Peyer's patch (tissue), 4 donors: ENCODE measurements around the gene ZNF669. TPM values are rescaled to one million over a fixed set of nuclear protein-coding genes. Genes with fewer than 3 reads are reported as not detected.
A peak's percentile ranks its signal among the peaks of the same experiment; 100 is the strongest.
"Not testable (repeated sequence)": the region's sequence is repeated elsewhere in the genome, so short reads cannot be mapped to it uniquely, and the experiment has no call there.

Source experiments
- DNase-seq, 3 donors: peaks; one replicate each; pipeline ENCODE4 v3.0.0-alpha.2; 2017 to 2019
- H3K27ac ChIP-seq, 4 donors: fragments of 200-600 bp; sonication (generic); one replicate each; pipeline ENCODE4 v1.5.1; 2016 to 2019
- H3K27me3 ChIP-seq, 2 donors: fragments of 200-600 bp; sonication (generic); one replicate each; pipeline ENCODE4 v1.5.1; 2019
- H3K36me3 ChIP-seq, 3 donors: fragments of 200-600 bp; sonication (generic); one replicate each; pipeline ENCODE4 v1.5.1; 2016 to 2019
- H3K4me1 ChIP-seq, 4 donors: fragments of 200-600 bp; sonication (generic); one replicate each; pipeline ENCODE4 v1.5.1; 2016 to 2019
- H3K4me3 ChIP-seq, 4 donors: fragments of 200-600 bp; sonication (generic); 1 replicate in 3 of 4; 2 replicates in 1 of 4; pipeline ENCODE4 v1.5.1; 2016 to 2019; ENCODE audit warnings: mild to moderate bottlenecking in 1 of 4
- H3K9me3 ChIP-seq, 4 donors: fragments of 200-600 bp; sonication (generic); one replicate each; pipeline ENCODE4 v1.5.1; 2016 to 2019; ENCODE audit warnings: mild to moderate bottlenecking in 1 of 4
- CTCF ChIP-seq, 6 experiments: fragments of 450-650 bp in 4 of 6; fragments of 200-600 bp in 2 of 6; sonication (generic) in 1 of 6; IDR thresholded peaks; one replicate each; pipeline ENCODE4 v1.5.1; 2017 to 2019; ENCODE audit warnings: antibody characterized with exemption in 6 of 6, mild to moderate bottlenecking in 3 of 6, moderate library complexity in 1 of 6
- POLR2A ChIP-seq, 2 donors: fragments of 450-650 bp; IDR thresholded peaks; one replicate each; pipeline ENCODE4 v1.5.1; 2017; ENCODE audit warnings: antibody characterized with exemption in 2 of 2, mild to moderate bottlenecking in 2 of 2, moderate library complexity in 2 of 2
- total RNA-seq, 4 donors: library from RNA; depleted of rRNA; stranded (reverse); fragments of >200 nt; gene quantifications; one replicate each; pipeline ENCODE4 v1.1.0, GENCODE V29; 2016

Gene ZNF669
- total RNA-seq, 4 donors from 2014 or later = 2.3 to 5.8 (median 2.7) TPM

- Histone ChIP-seq H3K4me1 (no peaks in the 10 kb centered on the region), H3K27me3 (no peaks in the 10 kb centered on the region), H3K27ac (no peak overlapping the region), H3K36me3 (peaks cover 0 to 10% (median 0%) of the 10 kb centered on the region in 3 donors), H3K9me3 (peaks cover 0 to 45% (median 10%) of the 10 kb centered on the region in 4 donors), H3K4me3 (no peak overlapping the region)
- no peak for TF ChIP-seq CTCF (IDR thresholded peaks at IDR 0.05)
- TF ChIP-seq POLR2A (IDR thresholded peaks at IDR 0.05) = no peak
- no peak for DNase-seq
Observed at GRCh38 chr1:247131236-247131635, 27.1 kb upstream of the ZNF669 start.

DNA sequence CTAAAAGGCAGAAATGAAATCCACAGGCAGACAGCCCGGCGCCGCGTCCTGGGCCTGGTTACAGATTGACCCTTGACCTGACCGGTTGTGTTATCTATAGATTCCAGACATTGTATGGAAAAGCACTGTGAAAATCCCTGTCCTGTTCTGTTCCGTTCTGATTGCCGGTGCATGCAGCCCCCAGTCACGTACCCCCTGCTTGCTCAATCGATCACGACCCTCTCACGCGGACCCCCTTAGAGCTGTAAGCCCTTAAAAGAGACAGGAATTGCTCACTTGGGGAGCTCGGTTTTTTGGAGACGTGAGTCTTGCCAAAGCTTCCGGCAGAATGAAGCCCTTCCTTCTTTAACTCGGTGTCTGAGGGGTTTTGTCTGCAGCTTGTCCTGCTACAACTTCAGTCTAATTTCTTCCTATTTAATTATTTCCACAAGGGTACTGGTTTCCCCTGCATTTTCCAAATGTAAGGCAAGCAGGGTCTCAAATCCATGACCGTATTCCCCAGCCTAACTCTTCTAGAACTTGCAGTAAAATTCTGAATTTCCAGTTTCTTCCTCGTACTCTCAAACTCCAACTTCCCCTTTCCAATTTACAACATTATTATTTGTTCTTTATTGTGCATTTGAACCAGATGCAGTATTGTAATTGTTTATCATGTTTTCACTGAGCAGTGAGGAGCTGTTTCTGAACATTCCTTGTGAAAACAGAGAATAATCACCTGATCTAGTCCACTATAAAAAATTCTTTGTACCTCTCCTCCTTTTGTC lies 23.5 kb upstream of the ZNF669 start:
- peaks cover 0 to 19% (median 6%) of the 10 kb centered on the region in 4 donors for H3K9me3 ChIP-seq
- peaks cover 0 to 10% (median 0%) of the 10 kb centered on the region in 3 donors for H3K36me3 ChIP-seq
- H3K27ac ChIP-seq = peak overlapping the region in 2 of 4 donors; percentile 10 to 43
- H3K4me1 ChIP-seq, DNase-seq, H3K27me3 ChIP-seq: not testable (repeated sequence)
- H3K4me3 ChIP-seq = peak overlapping the region in 2 of 4 donors; percentile 25 to 50

DNA sequence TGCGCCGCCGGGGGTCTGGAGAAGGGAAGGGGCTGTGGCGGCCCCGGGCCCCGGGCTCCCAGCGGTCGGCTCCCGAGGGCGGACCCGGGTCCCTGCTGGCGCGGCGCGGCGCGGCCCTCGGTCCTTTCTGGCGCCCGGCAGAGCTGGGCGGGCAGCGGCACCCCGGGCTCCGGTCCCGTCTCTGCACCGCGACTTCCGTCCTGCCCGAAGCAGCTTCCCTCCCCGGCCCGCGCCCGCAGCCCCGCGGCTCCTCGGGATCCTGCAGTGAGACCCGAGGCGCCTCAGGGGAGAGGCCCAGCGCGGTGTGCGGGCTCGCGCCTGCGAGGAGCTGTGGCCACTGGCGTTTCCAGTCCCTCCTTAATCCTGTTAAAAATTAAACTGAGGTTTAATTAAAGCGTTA lies 22.4 kb upstream of the ZNF669 start:
- not testable (repeated sequence) for H3K4me3 ChIP-seq, H3K4me1 ChIP-seq, H3K27me3 ChIP-seq, H3K27ac ChIP-seq, DNase-seq, H3K36me3 ChIP-seq
- H3K9me3 ChIP-seq = peaks cover 0 to 11% (median 5%) of the 10 kb centered on the region in 4 donors

- not testable (repeated sequence) for H3K27me3 ChIP-seq, DNase-seq, H3K36me3 ChIP-seq, H3K4me3 ChIP-seq, H3K9me3 ChIP-seq, H3K27ac ChIP-seq, H3K4me1 ChIP-seq
Observed at GRCh38 chr1:247126166-247126565, 22.0 kb upstream of the ZNF669 start.

GRCh38 chr1:247121382-247121781 lies 17.2 kb upstream of the ZNF669 start:
- Histone ChIP-seq H3K4me3 (no peak overlapping the region), H3K27ac (no peak overlapping the region), H3K4me1 (no peaks in the 10 kb centered on the region), H3K36me3 (no peaks in the 10 kb centered on the region), H3K9me3 (no peaks in the 10 kb centered on the region), H3K27me3 (no peaks in the 10 kb centered on the region)
- DNase-seq = no peak
- TF ChIP-seq CTCF (IDR thresholded peaks at IDR 0.05) = no peak
- no peak for TF ChIP-seq POLR2A (IDR thresholded peaks at IDR 0.05)

DNA sequence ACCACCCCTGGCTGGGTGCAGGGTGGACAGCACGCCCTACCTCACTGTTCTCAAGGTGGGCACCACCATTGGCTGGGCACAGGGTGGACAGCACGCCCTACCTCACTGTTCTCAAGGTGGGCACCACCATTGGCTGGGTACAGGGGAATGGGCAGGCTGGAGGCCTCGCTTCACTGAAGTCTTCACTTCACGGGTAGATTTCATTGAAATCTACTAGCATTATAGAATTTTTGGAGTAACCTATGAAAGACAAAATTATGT lies 16.2 kb upstream of the ZNF669 start:
- not testable (repeated sequence) for H3K27me3 ChIP-seq, H3K9me3 ChIP-seq, H3K36me3 ChIP-seq, DNase-seq, H3K27ac ChIP-seq, H3K4me3 ChIP-seq, H3K4me1 ChIP-seq

GRCh38 chr1:247119600-247120407 lies 15.6 kb upstream of the ZNF669 start:
- H3K36me3 ChIP-seq = no peaks in the 10 kb centered on the region
- H3K9me3 ChIP-seq = no peaks in the 10 kb centered on the region
- H3K27me3 ChIP-seq = no peaks in the 10 kb centered on the region
- no peak for DNase-seq
- no peaks in the 10 kb centered on the region for H3K4me1 ChIP-seq
- H3K27ac ChIP-seq = no peak overlapping the region
- no peak overlapping the region for H3K4me3 ChIP-seq
- TF ChIP-seq CTCF (IDR thresholded peaks at IDR 0.05) = no peak
- no peak for TF ChIP-seq POLR2A (IDR thresholded peaks at IDR 0.05)
